GM18907 (cell line): Measurements from ENCODE around the gene LDLRAD3.

Experiments used
- ATAC-seq: cut with Tn5 transposase; IDR thresholded peaks from one replicate; pipeline ENCODE4 v1.9.1; 2021; ENCODE audit warnings: mild to moderate bottlenecking, moderate library complexity; ENCODE audit not compliant: unreplicated experiment

The LDLRAD3 gene

DNA sequence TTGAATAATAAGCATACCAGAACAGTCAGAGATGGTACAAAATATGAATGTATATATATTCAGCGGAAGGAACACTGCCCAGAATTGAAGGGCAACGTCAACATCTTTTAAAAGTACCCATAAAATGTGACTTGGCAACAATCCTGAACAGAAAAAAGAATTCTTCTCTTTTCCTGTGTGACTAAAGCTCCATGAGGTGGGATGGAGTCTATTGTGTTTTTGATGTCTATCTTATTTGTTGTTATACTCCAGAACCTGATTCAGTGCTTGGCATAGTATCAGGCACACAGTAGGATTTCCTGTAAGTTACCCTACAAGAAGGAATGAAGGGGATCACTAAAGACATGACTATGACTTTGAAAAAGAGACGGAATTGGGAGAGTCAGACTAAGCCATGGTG is 10.3 kb downstream of the LDLRAD3 start:
- ATAC-seq: no peak

DNA sequence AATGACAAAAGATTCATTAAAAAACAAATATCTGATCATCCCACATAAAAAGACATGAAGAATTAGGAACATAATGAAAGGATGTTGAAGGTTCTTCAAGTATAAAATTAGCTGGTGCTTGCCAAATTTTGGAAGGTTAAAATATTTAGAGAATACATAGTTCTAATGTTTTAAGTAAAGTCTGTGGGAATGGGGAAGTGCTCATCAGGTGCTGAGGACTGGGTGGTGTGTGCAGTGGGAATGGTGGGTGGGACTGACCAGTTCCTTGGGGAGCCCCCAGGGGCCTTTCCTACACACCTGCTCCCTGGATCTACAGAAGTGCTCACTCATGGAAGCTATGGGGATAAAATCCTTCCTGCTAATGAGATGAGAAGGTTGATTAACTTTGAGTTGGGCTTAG is 11.8 kb downstream of the LDLRAD3 start:
- ATAC-seq: no peak

DNA sequence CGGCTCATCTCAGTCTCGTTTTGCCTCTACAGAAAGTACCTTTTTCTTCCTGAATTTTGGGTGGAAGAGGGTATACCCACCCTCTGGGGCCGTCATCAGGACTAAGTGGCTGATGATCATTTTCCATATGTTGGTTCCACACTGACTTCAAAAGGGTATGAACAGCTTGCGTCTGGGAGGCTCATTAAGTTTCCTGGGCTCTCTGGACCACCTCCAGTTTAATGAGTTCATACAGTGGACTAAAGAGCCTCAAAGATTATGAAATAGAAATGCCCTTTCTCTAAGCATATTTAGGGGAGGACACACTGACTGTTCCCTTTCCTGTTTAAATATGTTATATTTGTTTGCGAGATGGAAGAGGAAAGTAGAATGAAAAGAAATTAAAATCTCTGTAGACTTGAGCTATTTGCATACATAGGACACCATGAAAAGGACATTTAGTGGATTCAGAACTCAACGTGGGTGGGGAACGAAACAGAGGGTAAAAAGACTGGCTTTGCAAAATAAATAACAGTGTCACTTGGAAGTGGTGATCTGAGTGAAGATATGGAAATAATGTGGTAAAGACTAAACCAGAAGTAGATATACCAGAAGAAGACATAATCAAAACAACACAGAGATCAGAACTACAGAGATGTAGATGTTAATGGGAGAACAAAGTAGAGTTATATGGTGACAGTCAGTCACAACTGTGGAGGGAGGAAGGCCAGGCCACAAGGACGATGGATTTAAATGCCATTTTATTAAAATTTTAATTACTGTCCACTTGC is 18.7 kb downstream of the LDLRAD3 start:
- no peak for ATAC-seq

DNA sequence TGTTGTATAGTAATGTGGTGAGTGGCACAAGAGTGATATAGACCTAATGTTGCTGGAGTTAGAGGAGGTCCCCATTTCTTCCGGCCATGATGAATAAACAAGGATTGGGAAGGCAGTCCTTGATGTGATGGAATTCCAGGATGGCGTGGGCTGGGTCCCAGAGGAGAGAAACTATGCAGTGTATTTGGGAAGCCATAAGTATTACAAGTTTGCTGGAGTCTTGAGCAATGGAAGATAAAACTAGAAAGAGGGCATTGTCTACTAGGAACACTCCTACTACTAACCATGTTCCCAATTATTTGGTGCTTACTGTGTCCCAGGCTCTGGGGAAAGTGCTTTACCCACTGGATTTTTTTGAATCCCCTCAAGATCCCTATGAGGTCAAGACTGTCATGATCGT is 20.0 kb downstream of the LDLRAD3 start:
- no peak for ATAC-seq

DNA sequence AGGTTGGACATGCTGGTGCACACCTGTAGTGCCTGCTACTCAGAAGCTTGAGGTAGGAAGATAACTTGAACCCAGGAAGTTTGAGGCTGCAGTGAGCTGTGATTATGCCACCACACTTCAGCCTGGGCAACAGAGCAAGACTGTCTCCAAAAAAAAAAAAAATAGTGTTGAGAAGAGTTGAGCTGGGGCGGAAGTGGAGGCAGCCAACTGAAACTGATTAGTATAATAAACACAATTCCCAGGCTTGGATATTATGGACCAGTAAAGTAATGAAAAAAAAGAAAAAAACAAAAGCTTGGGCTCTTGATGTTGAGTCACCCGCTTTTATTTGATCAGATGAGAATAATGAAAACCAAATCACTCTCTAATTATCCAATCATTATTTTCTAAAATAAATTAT is 21.0 kb downstream of the LDLRAD3 start:
- ATAC-seq: no peak

DNA sequence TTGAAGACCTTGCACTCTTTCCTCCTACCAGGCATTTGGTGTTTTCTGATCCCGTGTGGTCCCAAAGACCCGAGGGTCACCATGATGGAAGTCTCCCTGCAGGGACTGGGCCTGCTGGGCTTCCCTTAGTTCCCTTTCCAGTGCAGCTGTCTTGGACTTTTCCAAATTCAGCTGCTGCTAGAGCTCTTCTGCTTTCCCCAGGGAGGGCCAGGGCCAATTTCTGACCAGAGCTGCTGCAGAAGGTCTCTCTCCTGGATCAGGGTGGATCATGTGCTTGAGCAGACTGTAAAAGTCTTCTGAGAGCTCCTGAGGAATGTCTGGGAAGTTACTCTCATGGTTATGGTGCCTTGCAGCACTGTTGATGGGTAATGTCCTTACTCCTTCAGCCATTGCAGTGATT is 23.2 kb downstream of the LDLRAD3 start:
- no peak for ATAC-seq

DNA sequence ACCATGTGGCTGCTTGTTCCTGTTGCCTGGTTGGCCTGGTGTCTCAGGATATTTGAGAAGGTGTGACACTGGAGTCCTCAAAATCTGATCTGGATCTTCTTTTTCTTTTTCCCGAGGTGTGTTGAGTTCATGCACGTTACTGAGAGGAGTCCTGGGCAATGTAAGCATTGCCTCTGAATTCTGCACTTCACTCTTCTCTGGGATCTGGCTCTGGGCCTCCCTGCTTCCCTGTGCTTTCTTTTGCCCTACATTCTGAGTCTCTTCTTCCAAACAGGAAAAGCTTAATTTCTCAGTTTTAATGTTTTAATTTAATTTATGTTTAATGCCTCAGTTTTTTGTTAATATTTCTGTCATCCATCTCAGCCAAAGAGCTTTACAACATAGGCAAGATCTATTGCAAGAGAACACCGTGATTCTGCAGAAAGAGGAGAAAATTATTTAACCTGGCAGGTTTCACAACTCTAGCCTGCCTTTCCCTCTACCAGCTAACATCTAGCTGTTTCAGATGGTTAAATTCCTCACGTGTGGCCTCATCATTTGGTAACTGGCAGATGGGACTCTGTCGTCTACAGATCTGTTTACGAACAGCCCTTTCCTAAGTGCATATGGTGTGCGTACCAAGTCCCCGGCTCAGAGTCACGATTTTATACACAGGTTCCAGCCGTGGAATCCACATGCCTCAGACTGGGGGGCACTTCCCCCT is 24.7 kb downstream of the LDLRAD3 start:
- ATAC-seq: no peak

DNA sequence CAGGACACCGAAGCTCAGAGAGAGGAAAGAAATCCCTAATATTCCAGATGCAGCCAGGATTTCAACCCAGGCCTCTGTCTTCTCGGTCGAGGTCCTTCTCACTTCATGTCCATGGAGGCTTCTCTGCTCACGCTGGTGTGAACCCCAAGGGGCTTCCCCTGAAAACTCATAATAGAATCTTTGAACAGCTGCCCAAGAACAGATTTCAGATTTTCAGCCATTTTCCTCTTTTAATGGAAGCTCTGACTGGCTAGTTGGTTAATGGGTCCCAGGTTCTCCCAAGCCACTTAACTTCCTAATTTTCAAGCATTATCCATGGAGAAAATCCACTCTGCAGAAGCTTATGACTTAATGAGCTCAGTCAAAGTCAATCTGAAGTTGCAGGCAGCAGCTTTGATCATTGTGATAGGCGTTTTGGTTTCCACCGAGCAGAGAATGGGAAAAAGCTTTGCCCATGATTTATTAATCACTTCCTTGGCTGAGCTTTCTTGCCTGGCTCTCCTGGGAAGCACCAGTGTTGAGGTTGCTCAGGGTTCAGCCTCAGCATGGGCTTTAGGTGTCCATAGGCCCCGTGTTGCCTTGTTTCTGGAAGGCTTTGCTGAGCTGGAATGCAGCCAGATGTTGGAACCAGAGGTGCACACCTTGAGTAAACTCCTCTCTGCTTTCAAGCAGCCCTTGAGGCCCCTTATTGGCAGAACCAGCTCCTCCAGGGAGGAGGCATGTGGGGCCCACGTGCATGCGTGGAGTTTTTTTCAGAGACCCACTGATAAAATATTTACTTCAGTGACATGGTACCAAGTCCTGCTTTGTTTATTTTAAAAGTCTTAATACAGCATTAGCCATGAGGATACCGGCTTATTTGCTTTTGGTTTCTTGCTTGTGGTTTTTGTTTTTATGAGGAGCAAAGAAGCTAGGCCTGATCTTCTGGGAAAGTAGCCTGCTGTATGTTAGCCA is 25.5 kb downstream of the LDLRAD3 start:
- no peak for ATAC-seq

DNA sequence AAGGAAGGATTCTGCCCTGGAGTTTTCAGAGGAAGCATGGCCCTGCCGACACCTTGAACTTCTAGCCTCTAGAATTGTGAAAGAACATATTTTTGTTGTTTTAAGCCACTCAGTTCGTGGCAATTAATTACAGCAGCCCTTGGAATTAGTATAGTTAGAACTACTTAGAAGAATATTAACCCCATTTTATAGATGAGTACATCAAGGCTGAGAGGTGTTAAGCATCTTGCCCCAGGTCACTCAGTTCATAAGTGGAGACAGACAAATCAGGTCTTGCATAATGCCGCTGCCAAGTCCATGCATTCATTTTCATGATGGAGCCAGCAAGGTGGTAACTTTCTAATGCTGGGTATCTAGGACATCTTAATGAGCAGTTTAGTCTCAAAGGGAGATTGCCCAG is 26.6 kb downstream of the LDLRAD3 start:
- ATAC-seq: no peak

DNA sequence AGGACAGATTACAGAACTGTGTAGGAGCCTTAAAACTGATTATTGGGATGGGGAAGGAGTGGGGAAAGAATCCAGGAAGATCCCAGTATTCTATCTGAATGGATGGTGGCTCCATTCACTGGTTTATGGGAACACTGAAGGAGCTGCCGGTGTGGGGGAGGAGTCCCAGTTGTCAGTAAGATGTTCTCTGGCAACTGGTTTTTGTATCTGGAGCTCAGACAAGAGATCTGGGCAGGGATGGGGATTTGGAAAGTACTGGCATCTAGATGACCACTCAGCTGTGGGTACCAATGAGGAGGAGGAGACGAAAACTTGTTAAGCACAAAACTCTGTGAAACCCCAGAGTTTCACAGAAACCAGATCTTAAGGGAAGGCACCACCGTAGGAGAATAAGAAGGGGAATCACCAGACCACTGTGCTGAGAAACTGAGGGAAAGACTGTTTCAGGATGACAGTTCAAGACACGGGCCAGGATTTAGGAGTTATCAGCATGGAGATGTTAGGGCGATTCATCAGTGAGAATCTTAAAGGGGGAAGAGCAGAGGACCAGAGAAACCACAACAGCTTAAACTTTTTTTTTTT is 28.1 kb downstream of the LDLRAD3 start:
- ATAC-seq: no peak

DNA sequence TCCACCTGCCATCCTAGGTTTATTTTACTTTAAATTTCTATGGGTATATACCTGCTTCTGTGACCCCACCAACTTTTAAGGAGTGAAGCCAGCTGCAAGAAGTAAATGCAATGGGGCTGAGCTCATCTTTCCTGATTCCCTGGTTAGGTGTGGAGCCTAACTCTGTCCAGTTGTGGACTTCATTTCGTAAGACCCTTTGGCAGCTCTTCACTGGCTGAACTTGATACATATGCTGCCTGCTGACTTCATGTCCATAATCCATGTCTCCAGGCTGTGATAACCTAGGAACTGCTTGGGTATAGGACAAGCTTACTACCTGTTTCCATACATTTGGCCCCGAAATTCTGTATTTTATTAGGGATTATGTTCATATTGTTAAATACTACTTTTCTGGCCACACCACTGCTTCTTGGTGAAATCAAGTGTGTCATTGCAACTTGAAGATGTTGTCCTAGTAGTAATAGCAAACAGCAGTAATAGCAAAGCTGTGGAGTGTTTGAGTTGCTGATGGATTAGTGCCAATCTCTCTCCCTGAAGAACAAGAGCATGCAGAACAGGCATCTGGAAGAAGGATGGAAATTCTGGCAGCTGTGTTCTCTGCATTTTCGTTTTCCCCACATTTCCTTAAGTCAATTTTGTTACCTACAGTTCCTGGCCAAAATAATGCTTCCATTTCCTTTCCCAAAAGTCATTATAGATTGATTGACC is 31.2 kb downstream of the LDLRAD3 start:
- no peak for ATAC-seq

DNA sequence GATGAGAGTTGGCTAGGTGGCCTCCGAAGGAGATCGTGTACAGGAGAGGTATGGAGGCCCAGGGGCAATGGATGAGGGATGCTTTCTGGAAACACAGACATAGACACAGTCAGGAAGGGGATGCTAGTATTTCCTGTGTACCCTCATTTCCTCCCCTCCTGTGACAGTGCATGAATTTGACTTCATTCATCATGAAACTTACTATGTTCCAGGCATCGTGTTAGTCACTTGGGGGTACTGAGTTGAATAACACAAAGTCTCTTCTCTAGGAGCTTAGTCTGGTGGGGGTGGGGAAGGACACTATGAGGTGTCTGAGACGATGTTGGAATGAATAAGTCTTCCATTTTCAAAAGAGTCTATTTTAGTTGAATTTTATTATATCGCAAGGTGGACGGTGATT is 32.6 kb downstream of the LDLRAD3 start:
- ATAC-seq: no peak

DNA sequence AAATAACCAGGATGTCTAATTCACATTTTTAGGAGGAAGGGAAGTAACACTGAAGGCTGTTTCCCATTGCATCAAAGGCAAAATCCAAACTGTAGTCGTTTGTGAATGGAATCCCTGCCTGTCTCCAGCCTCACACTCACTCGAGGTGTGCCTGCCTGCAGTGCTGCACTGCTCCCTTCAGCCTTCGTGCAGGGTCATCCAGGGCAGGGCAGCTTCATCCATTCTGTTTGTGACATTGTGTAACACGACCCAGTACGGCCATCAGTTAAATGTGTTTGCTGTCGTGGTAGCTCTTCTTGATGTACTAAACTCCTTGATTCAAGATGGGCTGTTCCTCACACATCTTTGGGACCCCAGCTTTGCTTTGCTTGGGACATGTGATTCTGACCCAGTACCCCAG is 34.3 kb downstream of the LDLRAD3 start:
- no peak for ATAC-seq

DNA sequence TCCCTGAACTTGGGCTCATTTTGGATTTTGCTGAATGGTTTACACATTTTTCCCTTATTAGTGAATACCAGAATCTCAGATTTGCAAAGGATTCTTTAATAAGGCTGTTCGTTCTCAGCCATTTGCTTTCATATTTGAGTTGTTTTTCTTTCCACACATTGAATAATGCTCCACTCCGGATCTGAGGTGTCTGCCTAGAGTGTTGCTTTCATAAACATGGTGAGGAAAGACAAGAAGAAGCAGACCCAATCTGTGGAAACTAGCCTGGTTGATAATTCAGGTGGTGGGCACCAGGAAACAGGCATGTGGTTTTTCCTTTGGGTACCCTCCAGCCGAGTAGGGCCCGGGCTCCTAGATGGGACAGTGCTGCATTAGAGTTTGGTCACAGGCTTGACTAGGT is 35.0 kb downstream of the LDLRAD3 start:
- ATAC-seq: no peak

DNA sequence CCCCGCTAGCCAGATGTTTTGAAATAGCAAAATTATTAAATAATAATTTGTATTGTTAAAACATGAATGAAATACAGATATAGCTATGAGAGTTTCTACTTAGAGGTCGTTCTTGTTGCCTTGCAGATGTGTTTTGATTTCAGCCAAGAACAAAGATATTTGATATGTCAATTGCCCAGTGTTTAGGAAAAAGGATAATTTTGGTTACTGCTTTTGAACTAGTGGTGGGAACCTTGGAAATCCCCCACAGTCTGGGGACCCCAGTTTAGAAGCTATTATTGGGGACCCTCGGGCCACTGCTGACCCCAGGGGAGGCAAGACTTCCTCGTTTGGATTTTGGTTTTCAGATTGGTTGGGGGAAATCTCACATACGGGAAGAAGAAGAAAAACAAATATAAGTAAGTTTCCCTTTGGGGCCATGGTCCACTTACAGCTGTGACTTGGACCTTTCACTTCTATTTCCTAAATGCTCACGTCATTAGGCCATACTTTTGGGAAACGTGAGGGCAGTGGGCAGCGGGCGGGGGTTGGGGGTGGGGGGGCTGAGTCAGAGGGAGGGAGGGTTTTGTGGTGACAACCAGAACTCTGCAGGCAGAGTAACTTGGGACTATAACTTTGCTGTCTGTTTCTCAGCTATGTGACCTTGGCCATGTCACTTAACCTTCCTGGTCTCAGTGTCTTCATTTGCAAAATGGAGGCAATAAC is 37.0 kb downstream of the LDLRAD3 start:
- no peak for ATAC-seq

DNA sequence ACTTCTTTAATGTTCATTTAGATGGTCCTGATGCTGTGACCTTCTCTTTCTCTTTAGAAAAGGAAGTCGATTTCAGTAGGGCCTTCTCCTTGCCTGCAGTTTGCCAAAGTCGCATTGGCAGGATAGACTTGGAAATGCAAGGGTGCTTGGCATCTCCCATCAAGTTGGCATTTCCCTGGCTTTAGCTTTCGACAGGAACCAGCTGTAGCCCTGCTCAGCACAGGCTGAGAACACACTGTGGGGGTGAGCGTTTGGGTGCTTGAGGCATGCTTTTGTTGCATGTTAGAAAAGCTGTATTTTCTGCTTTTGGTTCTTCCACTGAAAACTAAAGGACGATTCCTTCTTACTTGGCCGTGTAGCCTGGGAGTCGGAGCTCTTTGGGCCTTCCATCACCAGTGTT is 37.7 kb downstream of the LDLRAD3 start:
- ATAC-seq: no peak

DNA sequence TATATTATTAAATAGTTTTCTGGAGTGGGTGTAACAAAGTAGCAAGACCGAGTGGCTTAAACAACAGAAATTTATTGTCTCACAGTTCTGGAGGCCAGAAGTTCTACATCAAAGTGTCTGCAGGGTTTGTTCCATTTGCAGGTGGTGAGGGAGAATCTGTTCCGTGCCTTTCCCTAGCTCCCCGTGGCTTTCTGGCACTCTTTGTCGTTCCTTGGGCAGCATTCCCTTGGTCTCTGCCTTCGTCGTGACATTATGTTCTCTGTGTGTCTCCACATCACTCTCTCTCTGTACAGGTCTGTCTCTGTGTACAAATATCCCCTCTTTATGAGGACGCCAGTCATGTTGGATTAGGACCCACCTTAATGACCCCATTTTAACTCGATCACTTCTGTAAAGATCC is 38.2 kb downstream of the LDLRAD3 start:
- ATAC-seq: no peak

DNA sequence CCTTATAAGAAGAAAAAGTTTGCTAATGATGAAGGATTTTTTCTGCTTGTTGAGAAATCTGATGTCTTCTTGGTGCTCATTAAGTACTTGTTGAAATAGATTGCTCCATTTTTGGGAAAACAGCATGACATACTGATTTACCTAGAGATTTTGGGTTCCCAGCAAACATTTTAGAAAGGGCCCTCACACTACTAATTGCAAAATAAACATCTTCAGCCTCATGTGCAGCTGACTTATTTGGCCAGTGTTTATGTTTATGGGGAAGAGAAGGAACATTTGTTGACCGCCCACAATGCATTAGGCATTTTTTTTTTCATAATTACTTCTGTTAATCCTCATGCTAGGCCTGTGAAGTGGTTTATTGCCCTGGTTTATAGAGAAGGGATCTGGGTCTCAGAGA is 40.1 kb downstream of the LDLRAD3 start:
- ATAC-seq: no peak

DNA sequence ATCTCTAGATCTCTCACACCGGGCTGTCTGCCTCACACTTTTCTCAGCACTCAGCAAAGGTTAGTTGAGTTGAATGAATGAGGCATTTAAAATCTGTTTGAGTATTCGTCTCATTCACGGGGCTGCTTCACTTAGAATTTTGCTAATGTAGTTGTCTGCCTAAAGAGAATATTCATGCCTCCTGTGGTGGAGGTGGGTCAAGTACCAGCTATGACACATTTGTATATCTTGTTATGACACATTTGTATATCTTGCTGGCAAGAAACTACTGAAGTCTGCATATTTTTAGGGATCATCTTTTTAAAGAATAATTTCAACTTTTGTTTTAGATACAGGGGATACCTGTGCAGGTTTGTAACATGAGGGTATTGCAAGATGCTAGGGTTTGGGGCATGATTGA is 43.1 kb downstream of the LDLRAD3 start:
- ATAC-seq: no peak

DNA sequence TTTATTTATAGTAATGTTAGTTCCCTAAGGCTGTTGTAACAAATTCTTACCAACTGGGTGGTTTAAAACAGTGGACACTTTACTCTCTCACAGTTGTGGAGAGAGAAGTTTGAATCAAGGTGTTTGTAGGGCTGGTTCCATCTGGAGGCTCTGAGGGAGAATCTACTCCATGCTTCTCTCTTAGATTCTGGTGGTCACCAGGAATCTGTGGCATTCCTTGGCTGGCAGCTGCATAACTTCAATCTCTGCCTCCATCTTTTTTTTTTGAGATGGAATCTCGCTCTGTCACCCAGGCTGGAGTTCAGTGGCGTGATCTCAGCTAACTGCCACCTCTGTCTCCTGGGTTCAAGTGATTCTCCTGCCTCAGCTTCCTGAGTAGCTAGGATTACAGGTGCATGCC is 46.3 kb downstream of the LDLRAD3 start:
- ATAC-seq: no peak
